Stomach (tissue), 9 donors: Measurements from ENCODE around the gene KIF11. TPM values are rescaled to one million over a fixed set of nuclear protein-coding genes. Genes with fewer than 3 reads are reported as not detected.

ENCODE experiments used
- DNase-seq, 2 donors: peaks; one replicate each; pipeline versions ENCODE4 v3.0.0 to v3.0.0-alpha.2; 2013 to 2019
- H3K27ac ChIP-seq, 5 donors: fragments of 200-600 bp in 4 of 5; sonication (generic) in 4 of 5; one replicate each; pipeline ENCODE4 v1.5.1; 2013 to 2019; ENCODE audit warnings: mild to moderate bottlenecking in 1 of 5, moderate library complexity in 1 of 5
- H3K27me3 ChIP-seq, 3 donors: fragments of 200-600 bp; sonication (generic); one replicate each; pipeline ENCODE4 v1.5.1; 2017 to 2019; ENCODE audit warnings: mixed run types in 1 of 3
- H3K36me3 ChIP-seq, 4 donors: fragments of 200-600 bp; sonication (generic); 1 replicate in 3 of 4; 2 replicates in 1 of 4; pipeline ENCODE4 v1.5.1; 2016 to 2019
- H3K4me1 ChIP-seq, 4 donors: fragments of 200-600 bp; sonication (generic); one replicate each; pipeline ENCODE4 v1.5.1; 2016 to 2019
- H3K4me3 ChIP-seq, 4 donors: fragments of 200-600 bp; sonication (generic) in 3 of 4; one replicate each; pipeline ENCODE4 v1.5.1; 2016 to 2019; ENCODE audit warnings: mild to moderate bottlenecking in 1 of 4
- H3K9me3 ChIP-seq, 4 donors: fragments of 200-600 bp; sonication (generic); one replicate each; pipeline ENCODE4 v1.5.1; 2016 to 2019
- EP300 ChIP-seq: sonication (generic); formaldehyde crosslinking; IDR thresholded peaks from one replicate; pipeline ENCODE4 v1.6.1; 2017; ENCODE audit warnings: antibody characterized with exemption
- POLR2A ChIP-seq, 4 donors: fragments of 450-650 bp; IDR thresholded peaks; one replicate each; pipeline ENCODE4 v1.6.1; 2016; ENCODE audit warnings: antibody characterized with exemption in 4 of 4, control low read depth in 2 of 4, mild to moderate bottlenecking in 1 of 4, moderate library complexity in 1 of 4
- POLR2AphosphoS5 ChIP-seq, 3 donors: sonication (generic); formaldehyde crosslinking; IDR thresholded peaks; one replicate each; pipeline ENCODE4 v1.6.1; 2016; ENCODE audit warnings: antibody characterized with exemption in 3 of 3
- WGBS, 5 donors: extraction: QIAGEN DNeasy Blood & Tissue Kit in 3 of 5; methylation state at CpG; one replicate each; pipeline versions ENCODE4 v1.1.5 to v1.1.7; 2013 to 2018; 5-methylcytosine and 5-hydroxymethylcytosine counted together
- intact Hi-C: fragments of 100-400 bp; cut with DNase I; formaldehyde crosslinking; loops from one replicate; pipeline ENCODE4 v1.15.1; 2023; ENCODE audit warnings: low total_unique reads
- polyA plus RNA-seq, 3 donors: library from polyadenylated mRNA; stranded (reverse); fragments of 200-250 nt; gene quantifications; one replicate each; pipeline ENCODE4 v1.2.3, GENCODE V29; 2013
- total RNA-seq, 5 donors: library from RNA; depleted of rRNA; stranded (reverse); fragments of >200 nt; gene quantifications; one replicate each; pipeline versions ENCODE4 v1.1.0 to v1.2.3, GENCODE V29; 2014 to 2016
- TF ChIP-seq, protein P1 (sequence below), 7 experiments: fragments of 450-650 bp in 4 of 7; fragments of 200-600 bp in 3 of 7; sonication (generic) in 3 of 7; IDR thresholded peaks; one replicate each; pipeline ENCODE4 v1.5.1; 2016 to 2019; ENCODE audit warnings: antibody characterized with exemption in 7 of 7, control low read depth in 2 of 7, mild to moderate bottlenecking in 1 of 7
- donor health status: healthy with polysubstance abuse.
- donor health status: Bipolar disorder and iron deficiency.
- donor health status: healthy.

Gene KIF11
- total and polyA plus RNA-seq, 8 donors: 1.1 to 8.3 (median 2.5) TPM

DNA sequence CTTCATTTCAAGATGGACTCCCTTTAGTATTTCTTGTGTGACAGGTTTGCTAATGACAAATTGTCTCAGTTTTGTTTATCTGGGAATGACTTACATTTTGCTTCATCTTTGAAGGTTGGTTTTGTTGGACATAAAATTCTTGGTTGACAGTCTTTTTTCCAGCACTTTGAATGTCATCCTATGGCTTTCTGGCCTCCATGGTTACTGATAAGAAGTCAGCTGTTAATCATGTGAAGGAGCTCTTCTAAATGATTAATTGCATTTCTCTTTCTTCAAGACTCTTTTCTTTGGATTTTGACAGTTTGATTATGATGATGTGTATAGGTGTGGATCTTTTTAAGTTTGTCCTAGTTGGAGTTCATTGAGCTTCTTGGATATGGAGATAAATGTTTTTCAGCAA is 69.9 kb downstream of the KIF11 start:
- no peak overlapping the region for H3K27ac ChIP-seq
- DNase-seq: no peak
- no peaks in the 10 kb centered on the region for H3K36me3 ChIP-seq
- intact Hi-C loops: no loop called here
- TF ChIP-seq, protein P1, sequence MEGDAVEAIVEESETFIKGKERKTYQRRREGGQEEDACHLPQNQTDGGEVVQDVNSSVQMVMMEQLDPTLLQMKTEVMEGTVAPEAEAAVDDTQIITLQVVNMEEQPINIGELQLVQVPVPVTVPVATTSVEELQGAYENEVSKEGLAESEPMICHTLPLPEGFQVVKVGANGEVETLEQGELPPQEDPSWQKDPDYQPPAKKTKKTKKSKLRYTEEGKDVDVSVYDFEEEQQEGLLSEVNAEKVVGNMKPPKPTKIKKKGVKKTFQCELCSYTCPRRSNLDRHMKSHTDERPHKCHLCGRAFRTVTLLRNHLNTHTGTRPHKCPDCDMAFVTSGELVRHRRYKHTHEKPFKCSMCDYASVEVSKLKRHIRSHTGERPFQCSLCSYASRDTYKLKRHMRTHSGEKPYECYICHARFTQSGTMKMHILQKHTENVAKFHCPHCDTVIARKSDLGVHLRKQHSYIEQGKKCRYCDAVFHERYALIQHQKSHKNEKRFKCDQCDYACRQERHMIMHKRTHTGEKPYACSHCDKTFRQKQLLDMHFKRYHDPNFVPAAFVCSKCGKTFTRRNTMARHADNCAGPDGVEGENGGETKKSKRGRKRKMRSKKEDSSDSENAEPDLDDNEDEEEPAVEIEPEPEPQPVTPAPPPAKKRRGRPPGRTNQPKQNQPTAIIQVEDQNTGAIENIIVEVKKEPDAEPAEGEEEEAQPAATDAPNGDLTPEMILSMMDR (IDR thresholded peaks at IDR 0.05): no peak
- TF ChIP-seq POLR2A (IDR thresholded peaks at IDR 0.05) (no peak), POLR2AphosphoS5 (IDR thresholded peaks at IDR 0.05) (no peak), EP300 (no peak)
- peaks cover 0 to 30% (median 16%) of the 10 kb centered on the region in 4 donors for H3K9me3 ChIP-seq
- no peaks in the 10 kb centered on the region for H3K4me1 ChIP-seq
- H3K27me3 ChIP-seq: no peaks in the 10 kb centered on the region
- no peak overlapping the region for H3K4me3 ChIP-seq

DNA sequence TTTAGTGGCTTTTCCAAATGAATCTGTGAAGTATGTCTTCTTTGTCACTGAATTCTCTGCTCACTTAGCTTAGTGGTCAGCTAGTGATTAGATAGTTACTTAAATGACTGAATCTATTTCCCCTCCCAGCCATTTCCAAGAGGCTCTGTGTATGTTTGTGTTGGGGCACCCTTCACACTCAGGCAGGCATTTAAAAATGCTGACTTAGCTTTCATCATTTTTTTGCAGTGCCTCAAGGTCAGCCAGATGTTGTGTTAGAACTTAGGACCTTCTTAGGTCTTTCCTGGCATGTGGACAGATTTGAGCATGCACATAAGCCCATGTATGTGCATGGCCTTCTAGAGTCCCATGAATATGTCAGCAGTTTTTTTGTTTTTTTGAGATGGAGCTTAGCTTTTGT is 71.4 kb downstream of the KIF11 start:
- intact Hi-C loops: no loop called here
- Histone ChIP-seq H3K27me3 (no peaks in the 10 kb centered on the region), H3K4me1 (no peaks in the 10 kb centered on the region), H3K36me3 (no peaks in the 10 kb centered on the region), H3K9me3 (peaks cover 0 to 30% (median 16%) of the 10 kb centered on the region in 4 donors), H3K4me3 (no peak overlapping the region), H3K27ac (no peak overlapping the region)
- no peak for DNase-seq
- TF ChIP-seq EP300: no peak
- no peak for TF ChIP-seq POLR2AphosphoS5 (IDR thresholded peaks at IDR 0.05)
- TF ChIP-seq, protein P1 (IDR thresholded peaks at IDR 0.05): no peak
- no peak for TF ChIP-seq POLR2A (IDR thresholded peaks at IDR 0.05)

DNA sequence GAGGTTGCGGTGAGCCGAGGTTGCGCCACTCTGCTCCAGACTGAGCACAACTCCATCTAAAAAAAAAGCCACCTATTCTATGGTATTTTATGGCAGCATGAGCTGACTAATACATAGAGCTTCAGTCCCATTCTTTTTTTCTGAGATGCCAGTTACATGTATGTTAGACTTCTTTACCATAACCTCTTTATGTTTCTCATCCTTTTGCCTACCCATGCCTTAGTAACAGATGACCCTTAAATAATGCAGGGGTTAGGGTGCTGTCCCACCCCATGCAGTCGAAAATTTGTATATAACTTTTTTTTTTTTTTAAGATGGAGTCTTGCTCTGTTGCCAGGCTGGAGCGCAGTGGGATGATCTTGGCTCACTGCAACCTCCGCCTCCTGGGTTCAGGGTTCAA is 74.1 kb downstream of the KIF11 start:
- intact Hi-C loops: no loop called here
- DNase-seq: no peak
- H3K36me3 ChIP-seq: no peaks in the 10 kb centered on the region
- H3K27me3 ChIP-seq: no peaks in the 10 kb centered on the region
- H3K4me3 ChIP-seq: no peak overlapping the region
- WGBS, 5 donors: 94 to 97% (median 96%) methylated on average over 6 of the region's 6 CpGs
- no peak overlapping the region for H3K27ac ChIP-seq
- peaks cover 0 to 25% (median 16%) of the 10 kb centered on the region in 4 donors for H3K9me3 ChIP-seq
- H3K4me1 ChIP-seq: no peaks in the 10 kb centered on the region
- TF ChIP-seq EP300 (no peak), POLR2A (IDR thresholded peaks at IDR 0.05) (no peak), POLR2AphosphoS5 (IDR thresholded peaks at IDR 0.05) (no peak)
- TF ChIP-seq, protein P1 (IDR thresholded peaks at IDR 0.05): no peak

DNA sequence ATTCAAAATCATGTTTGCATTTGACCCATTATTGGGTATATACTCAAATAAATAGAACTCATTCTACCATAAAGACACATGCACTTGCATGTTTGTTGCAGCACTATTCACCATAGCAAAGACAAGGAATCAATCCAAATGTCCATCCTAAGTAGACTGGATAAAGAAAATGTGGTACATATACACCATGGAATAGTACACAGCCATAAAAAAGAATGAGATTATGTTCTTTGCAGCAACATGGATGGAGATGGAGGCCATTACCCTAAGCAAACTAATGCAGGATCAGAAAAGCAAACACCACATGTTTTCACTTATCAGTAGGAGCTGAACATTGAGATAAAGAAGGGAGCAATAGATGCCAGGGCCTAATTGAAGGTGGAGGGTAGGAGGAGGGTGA is 84.8 kb downstream of the KIF11 start:
- no peak overlapping the region for H3K27ac ChIP-seq
- no peaks in the 10 kb centered on the region for H3K4me1 ChIP-seq
- no peak overlapping the region for H3K4me3 ChIP-seq
- intact Hi-C loops: no loop called here
- H3K9me3 ChIP-seq: no peaks in the 10 kb centered on the region
- no peaks in the 10 kb centered on the region for H3K36me3 ChIP-seq
- no peak for DNase-seq
- H3K27me3 ChIP-seq: no peaks in the 10 kb centered on the region
- TF ChIP-seq POLR2AphosphoS5 (IDR thresholded peaks at IDR 0.05): no peak
- TF ChIP-seq, protein P1 (IDR thresholded peaks at IDR 0.05): no peak
- no peak for TF ChIP-seq POLR2A (IDR thresholded peaks at IDR 0.05)
- TF ChIP-seq EP300: no peak
